Neural progenitor cell (in vitro differentiated cells): ENCODE data around the gene LEMD2. TPM values are rescaled to one million over a fixed set of nuclear protein-coding genes. Genes with fewer than 3 reads are reported as not detected.
A peak's percentile ranks its signal among the peaks of the same experiment; 100 is the strongest.

Experiments
- DNase-seq: peaks from one replicate; pipeline ENCODE4 v3.0.0-alpha.2; 2016; ENCODE audit warnings: low spot score
- H2AFZ ChIP-seq: fragments of 200-600 bp; sonication (generic); replicated peaks from 2 replicates; pipeline ENCODE4 v1.6.1; 2016; ENCODE audit warnings: antibody characterized with exemption
- H3F3A ChIP-seq: fragments of 200-600 bp; sonication (generic); 2 replicates; pipeline ENCODE4 v1.6.1; 2016; ENCODE audit warnings: antibody characterized with exemption, low read depth
- H3K27ac ChIP-seq: fragments of 200-600 bp; sonication (generic); 2 replicates; pipeline ENCODE4 v1.5.1; 2016; ENCODE audit warnings: mild to moderate bottlenecking
- H3K27me3 ChIP-seq: fragments of 200-600 bp; sonication (generic); 2 replicates; pipeline ENCODE4 v1.6.1; 2016; ENCODE audit warnings: mild to moderate bottlenecking, moderate library complexity
- H3K36me3 ChIP-seq: fragments of 200-600 bp; sonication (generic); 2 replicates; pipeline ENCODE4 v1.5.1; 2016
- H3K4me1 ChIP-seq: fragments of 200-600 bp; sonication (generic); 2 replicates; pipeline ENCODE4 v1.6.1; 2016; ENCODE audit warnings: mixed run types
- H3K4me2 ChIP-seq: fragments of 200-600 bp; sonication (generic); 2 replicates; pipeline ENCODE4 v1.6.1; 2016
- H3K4me3 ChIP-seq: fragments of 200-600 bp; sonication (generic); 2 replicates; pipeline ENCODE4 v1.5.1; 2016
- H3K79me2 ChIP-seq: fragments of 200-600 bp; sonication (generic); 2 replicates; pipeline ENCODE4 v1.6.1; 2016; ENCODE audit warnings: low read depth
- H3K9ac ChIP-seq: fragments of 200-600 bp; sonication (generic); 2 replicates; pipeline ENCODE4 v1.6.1; 2016
- H3K9me3 ChIP-seq: fragments of 200-600 bp; sonication (generic); 2 replicates; pipeline ENCODE4 v1.5.1; 2016; ENCODE audit warnings: low read depth
- H4K20me1 ChIP-seq: fragments of 200-600 bp; sonication (generic); 2 replicates; pipeline ENCODE4 v1.6.1; 2016; ENCODE audit warnings: low read depth
- H3K27ac Mint-ChIP-seq: 3 replicates; pipeline ENCODE4 v1.8.0; 2021; ENCODE audit warnings: mixed read lengths
- H3K27me3 Mint-ChIP-seq: 2 replicates; pipeline ENCODE4 v1.8.0; 2022; ENCODE audit warnings: low read depth, mild to moderate bottlenecking, inconsistent platforms, moderate library complexity, mixed read lengths; ENCODE audit not compliant: insufficient read depth
- H3K36me3 Mint-ChIP-seq: 3 replicates; pipeline ENCODE4 v1.8.0; 2021; ENCODE audit warnings: mixed read lengths
- H3K4me1 Mint-ChIP-seq: 3 replicates; pipeline ENCODE4 v1.8.0; 2021; ENCODE audit warnings: mixed read lengths
- H3K4me3 Mint-ChIP-seq: 3 replicates; pipeline ENCODE4 v1.8.0; 2021; ENCODE audit warnings: mild to moderate bottlenecking, moderate library complexity, mixed read lengths
- H3K9me3 Mint-ChIP-seq: 3 replicates; pipeline ENCODE4 v1.8.0; 2020; ENCODE audit warnings: mixed read lengths
- EZH2 ChIP-seq: fragments of 200-600 bp; sonication (generic); IDR thresholded peaks from 2 replicates; pipeline ENCODE4 v1.6.1; 2017; ENCODE audit warnings: antibody characterized with exemption, mild to moderate bottlenecking, moderate library complexity
- EZH2phosphoT487 ChIP-seq: fragments of 200-600 bp; sonication (generic); IDR thresholded peaks from 2 replicates; pipeline ENCODE4 v1.6.1; 2017; ENCODE audit warnings: antibody characterized with exemption
- total RNA-seq: library from RNA; depleted of rRNA; stranded (reverse); fragments of >200 nt; gene quantifications from 2 replicates; pipeline ENCODE4 v1.2.3, GENCODE V29; 2015; ENCODE audit warnings: low replicate concordance
- TF ChIP-seq, protein P1 (sequence below): fragments of 200-600 bp; sonication (generic); IDR thresholded peaks from 2 replicates; pipeline ENCODE4 v1.5.1; 2017; ENCODE audit warnings: antibody characterized with exemption, mild to moderate bottlenecking

The LEMD2 gene
- total RNA-seq, 1 donor from 2014 or later: 31.8 TPM

DNA sequence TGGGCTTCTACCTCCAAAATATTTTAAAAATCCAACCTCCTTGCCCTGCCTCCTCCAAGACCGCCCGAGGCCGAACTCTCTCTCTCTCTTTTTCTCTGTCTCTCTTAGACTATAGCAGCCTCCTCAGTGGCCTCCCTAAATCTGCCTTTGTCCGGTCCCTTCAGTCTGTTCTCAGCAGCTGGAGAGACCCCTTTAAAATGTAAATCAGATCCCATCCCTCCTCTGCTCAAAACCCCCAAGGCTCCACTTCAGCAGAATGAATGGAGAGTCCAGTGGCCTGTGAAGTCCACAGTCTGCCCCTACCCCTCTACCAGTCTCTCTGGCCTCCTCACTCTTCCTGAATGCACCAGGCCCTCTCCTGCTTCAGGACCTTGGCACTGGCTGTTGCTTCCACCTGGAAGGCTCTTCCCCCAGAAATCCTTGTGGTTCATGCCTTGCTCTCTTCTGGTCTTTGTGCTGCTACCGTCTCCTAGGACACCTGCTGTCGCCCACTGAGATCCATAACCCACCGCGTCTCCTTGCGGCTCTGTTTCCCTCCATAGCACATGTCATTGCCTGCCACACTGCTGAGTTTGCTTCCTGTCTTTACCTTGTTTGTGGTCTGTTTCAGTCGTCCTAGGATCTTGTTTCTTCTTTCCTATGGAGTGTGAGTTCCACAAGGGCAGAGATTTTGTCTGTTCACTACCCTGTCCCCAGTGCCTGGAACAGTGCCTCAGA lies 8.9 kb upstream of the LEMD2 start:
- Histone ChIP-seq H3K79me2 (no peaks in the 10 kb centered on the region), H3K9me3 (no peaks in the 10 kb centered on the region), H3K27me3 (no peaks in the 10 kb centered on the region), H3K4me1 (peaks cover 60% of the 10 kb centered on the region), H3K9ac (no peak overlapping the region), H3F3A (peaks cover 22% of the 10 kb centered on the region), H3K27ac (no peak overlapping the region), H3K36me3 (no peaks in the 10 kb centered on the region), H4K20me1 (no peaks in the 10 kb centered on the region), H3K4me2 (peak overlapping the region; percentile 55), H2AFZ (no peak overlapping the region), H3K4me3 (no peak overlapping the region)
- no peaks in the 10 kb centered on the region for H3K9me3 Mint-ChIP-seq
- peak; percentile 62 for DNase-seq
- H3K27ac Mint-ChIP-seq: peak overlapping the region; percentile 58
- no peak for TF ChIP-seq EZH2phosphoT487
- TF ChIP-seq, protein P1, sequence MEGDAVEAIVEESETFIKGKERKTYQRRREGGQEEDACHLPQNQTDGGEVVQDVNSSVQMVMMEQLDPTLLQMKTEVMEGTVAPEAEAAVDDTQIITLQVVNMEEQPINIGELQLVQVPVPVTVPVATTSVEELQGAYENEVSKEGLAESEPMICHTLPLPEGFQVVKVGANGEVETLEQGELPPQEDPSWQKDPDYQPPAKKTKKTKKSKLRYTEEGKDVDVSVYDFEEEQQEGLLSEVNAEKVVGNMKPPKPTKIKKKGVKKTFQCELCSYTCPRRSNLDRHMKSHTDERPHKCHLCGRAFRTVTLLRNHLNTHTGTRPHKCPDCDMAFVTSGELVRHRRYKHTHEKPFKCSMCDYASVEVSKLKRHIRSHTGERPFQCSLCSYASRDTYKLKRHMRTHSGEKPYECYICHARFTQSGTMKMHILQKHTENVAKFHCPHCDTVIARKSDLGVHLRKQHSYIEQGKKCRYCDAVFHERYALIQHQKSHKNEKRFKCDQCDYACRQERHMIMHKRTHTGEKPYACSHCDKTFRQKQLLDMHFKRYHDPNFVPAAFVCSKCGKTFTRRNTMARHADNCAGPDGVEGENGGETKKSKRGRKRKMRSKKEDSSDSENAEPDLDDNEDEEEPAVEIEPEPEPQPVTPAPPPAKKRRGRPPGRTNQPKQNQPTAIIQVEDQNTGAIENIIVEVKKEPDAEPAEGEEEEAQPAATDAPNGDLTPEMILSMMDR: no peak
- no peak for TF ChIP-seq EZH2
- H3K4me1 Mint-ChIP-seq: peaks cover 57% of the 10 kb centered on the region
- no peaks in the 10 kb centered on the region for H3K36me3 Mint-ChIP-seq
- peaks cover 7% of the 10 kb centered on the region for H3K27me3 Mint-ChIP-seq
- H3K4me3 Mint-ChIP-seq: no peak overlapping the region

DNA sequence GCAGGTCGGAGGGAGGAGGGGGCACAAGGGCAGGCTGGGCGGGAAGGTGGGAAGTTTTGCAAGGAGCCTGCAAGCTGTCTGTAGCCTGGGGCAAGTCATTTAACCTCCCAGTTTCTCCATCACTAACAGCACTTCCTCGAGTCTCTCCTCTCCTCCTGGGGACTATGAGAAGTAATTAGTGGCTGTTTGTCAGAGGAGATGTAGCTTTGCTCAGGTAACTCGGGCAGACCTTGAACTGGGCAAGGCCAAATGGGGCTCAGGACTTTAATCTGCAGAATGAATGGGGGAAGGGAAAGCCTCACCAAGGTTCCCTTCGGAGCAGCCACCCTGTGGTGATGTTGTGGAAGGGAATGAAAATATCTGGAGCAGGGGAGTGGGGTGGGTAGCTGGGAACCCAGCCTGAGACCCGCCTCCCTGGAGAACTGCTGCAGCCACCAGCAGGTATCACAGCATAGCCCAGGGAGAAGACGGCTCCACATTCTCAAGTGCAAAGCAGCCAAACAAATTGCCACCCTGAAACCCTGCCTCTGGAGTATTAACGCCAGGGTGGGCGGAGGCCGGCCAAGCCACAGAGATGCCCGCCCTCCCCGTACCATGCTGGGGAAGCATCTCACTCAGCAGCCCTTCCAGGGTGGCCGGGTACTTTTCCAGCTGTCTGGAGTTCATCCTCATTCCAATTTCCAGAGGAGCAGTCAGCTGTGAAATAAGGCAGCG lies 6.1 kb upstream of the LEMD2 start:
- no peak overlapping the region for H2AFZ ChIP-seq
- H3K4me1 ChIP-seq: peaks cover 68% of the 10 kb centered on the region
- H3K9ac ChIP-seq: no peak overlapping the region
- no peaks in the 10 kb centered on the region for H3K79me2 ChIP-seq
- TF ChIP-seq EZH2phosphoT487 (no peak), EZH2 (no peak)
- TF ChIP-seq, protein P1: no peak
- no peak overlapping the region for H3K4me3 Mint-ChIP-seq
- H3K4me3 ChIP-seq: no peak overlapping the region
- no peaks in the 10 kb centered on the region for H3K9me3 ChIP-seq
- DNase-seq: no peak
- H3K27ac ChIP-seq: no peak overlapping the region
- peak overlapping the region; percentile 78 for H3K27ac Mint-ChIP-seq
- no peaks in the 10 kb centered on the region for H3K9me3 Mint-ChIP-seq
- no peaks in the 10 kb centered on the region for H3K27me3 ChIP-seq
- no peaks in the 10 kb centered on the region for H3K36me3 ChIP-seq
- no peaks in the 10 kb centered on the region for H4K20me1 ChIP-seq
- H3K27me3 Mint-ChIP-seq: peaks cover 5% of the 10 kb centered on the region
- H3K4me2 ChIP-seq: peak overlapping the region; percentile 18
- H3K36me3 Mint-ChIP-seq: no peaks in the 10 kb centered on the region
- H3F3A ChIP-seq: peaks cover 33% of the 10 kb centered on the region
- H3K4me1 Mint-ChIP-seq: peaks cover 60% of the 10 kb centered on the region

GRCh38 chr6:33792981-33793380 lies 4.1 kb upstream of the LEMD2 start:
- Histone ChIP-seq H3F3A (peaks cover 39% of the 10 kb centered on the region), H3K4me1 (peaks cover 55% of the 10 kb centered on the region), H3K36me3 (no peaks in the 10 kb centered on the region), H3K4me2 (no peak overlapping the region), H4K20me1 (peaks cover 2% of the 10 kb centered on the region), H3K9me3 (no peaks in the 10 kb centered on the region), H3K4me3 (no peak overlapping the region), H3K27ac (no peak overlapping the region), H3K9ac (no peak overlapping the region), H3K79me2 (peaks cover 10% of the 10 kb centered on the region), H3K27me3 (no peaks in the 10 kb centered on the region), H2AFZ (no peak overlapping the region)
- Mint-ChIP-seq H3K4me1 (peaks cover 58% of the 10 kb centered on the region), H3K9me3 (no peaks in the 10 kb centered on the region), H3K4me3 (no peak overlapping the region), H3K27me3 (peaks cover 6% of the 10 kb centered on the region), H3K27ac (no peak overlapping the region), H3K36me3 (peaks cover under 1% of the 10 kb centered on the region)
- TF ChIP-seq EZH2 (no peak), EZH2phosphoT487 (no peak)
- TF ChIP-seq, protein P1: no peak
- no peak for DNase-seq
